ENCODE measurements around the gene PPM1L.

Gene PPM1L

DNA sequence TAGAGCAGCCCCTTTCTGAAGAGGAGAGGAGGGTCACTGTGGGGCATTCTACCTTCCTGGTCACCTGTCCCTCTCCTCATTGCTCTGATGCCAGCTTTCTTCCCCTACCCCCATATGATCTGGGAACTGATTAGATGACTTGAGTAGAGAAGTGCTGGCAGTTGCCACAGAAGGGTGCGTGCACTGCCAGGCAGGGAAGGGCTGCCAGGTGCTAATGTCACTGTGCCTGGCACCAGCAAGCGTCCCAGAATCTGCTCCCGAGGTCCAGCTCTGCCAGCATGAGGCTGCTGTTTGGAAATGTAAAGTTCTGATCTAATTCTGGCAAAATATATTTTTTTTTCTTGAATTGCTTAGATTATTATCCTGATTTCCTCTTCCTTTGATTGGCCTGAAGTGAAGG lies 52.8 kb downstream of the PPM1L start:
- DNase-seq (ENCODE audit: low spot score): peak; percentile 85

DNA sequence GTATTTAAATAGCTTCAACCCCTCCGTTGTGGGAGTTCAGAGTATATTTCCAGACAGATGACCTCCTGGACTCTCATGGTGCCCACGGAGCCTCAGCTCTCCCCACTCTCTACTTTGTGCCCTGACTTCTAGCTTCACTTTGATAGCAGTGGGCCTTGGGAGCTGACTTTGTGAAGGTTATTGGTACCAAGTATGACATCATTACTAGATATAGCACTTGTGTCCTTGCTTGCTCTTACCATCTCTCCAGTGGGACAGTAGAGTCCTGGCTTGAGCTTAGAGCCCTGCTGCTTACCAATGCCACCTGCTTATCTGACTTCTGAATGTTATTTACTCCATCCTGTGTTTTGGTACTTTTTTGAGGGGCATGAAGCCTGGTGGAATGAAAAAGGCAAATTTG lies 53.4 kb downstream of the PPM1L start:
- DNase-seq (ENCODE audit: low spot score): no peak

DNA sequence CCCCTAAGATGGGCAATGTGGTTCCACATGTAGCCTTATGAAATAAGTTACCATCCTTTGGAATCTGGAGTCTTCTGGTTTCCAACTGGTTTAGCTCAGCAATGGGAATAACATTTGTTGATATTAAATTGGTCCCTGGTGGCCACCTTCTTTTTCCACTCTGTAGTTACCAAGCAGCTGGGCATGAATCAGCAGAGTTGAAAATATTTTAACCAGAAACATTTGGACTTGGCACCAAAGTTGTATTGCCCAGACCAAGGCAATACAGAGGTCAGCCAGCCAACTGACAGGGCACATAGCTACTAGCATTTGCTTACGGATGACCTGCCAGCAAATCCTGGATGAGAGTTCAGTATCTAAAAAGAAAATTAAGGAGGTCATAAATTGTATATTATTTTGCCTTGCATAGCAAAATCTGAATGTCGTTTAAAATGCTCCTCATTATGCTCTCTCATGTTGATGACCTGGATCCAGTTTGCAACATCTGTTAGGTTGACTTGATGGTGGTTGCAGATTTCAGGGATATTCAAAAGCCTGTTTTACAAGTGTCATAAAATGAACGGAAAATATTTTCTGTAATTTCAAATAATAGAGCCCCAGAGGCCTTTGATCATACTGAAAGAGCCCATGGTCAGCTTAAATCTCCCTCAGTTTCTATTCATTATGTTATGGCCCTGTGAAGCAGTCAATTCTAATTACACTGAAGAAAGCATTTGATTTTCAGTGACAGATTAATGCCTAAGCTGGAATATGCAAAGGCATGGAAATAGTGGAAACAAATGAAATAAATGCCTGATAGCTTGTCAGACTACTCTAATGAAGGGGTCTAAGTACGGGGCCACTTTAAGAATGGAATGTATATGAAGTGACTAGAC lies 54.6 kb downstream of the PPM1L start:
- DNase-seq (ENCODE audit: low spot score): no peak

GRCh38 chr3:160811237-160811548 lies 55.2 kb downstream of the PPM1L start:
- DNase-seq (ENCODE audit: low spot score): no peak

GRCh38 chr3:160812304-160812703 lies 56.3 kb downstream of the PPM1L start:
- DNase-seq (ENCODE audit: low spot score): no peak

DNA sequence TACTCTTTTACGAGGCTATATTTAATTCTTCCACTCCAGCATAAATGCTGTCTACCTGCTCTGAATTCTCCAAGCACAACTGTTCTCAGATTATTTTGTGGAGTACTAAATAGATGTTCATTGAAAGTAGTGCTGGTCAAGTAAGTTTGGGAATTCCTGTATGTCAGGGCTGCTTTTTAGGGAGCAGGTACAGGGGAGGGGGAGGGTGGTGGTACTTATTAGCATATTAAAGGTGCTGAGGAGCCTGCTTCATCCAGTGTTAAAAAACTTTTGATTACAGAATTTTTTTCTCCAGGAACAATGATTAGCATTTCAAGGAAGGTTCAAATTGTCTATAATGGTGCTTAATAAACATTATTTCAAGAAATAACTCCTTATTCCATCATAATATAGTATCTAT lies 59.2 kb downstream of the PPM1L start:
- DNase-seq (ENCODE audit: low spot score): no peak

DNA sequence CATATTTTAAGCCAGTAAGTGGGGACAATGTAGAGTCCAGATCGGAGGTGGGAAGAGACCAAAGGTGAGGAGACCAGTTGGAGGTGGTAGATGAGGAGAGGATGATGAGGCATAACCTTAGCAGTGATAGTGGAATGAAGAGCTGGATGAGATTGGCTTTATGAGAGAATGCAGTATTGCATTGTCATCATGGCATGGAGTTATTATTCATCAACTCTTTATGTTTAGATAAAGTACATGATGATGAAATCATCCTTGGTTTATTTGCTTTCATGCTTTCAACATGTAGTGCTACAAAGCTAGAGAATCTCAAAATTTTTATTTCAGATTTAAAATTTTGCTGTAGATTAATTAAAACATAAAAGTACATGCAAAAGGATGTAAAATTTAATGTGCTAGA lies 64.0 kb downstream of the PPM1L start:
- no peak for DNase-seq (ENCODE audit: low spot score)

DNA sequence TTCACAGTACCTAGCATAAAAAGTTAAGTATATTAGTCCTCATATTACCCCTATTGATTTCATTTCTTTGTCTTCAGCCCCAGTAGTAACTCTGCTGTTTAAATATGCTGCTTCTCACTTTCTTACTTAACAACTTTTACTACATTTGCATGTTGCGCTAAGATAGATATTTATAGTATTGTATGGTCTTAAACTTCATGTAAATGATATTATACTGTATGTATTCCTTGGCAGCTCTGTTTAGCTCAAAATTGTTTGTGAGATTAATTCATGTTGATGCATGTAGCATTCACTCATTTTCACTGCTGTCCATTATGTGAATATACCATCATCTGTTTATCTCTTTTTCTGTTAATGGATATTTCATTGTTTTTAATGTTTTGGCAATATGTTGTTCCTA lies 64.4 kb downstream of the PPM1L start:
- DNase-seq (ENCODE audit: low spot score): no peak

- no peak for DNase-seq (ENCODE audit: low spot score)
These were observed 66.9 kb downstream of the PPM1L start for GRCh38 chr3:160822936-160823335.

- DNase-seq (ENCODE audit: low spot score): no peak
These were observed 69.3 kb downstream of the PPM1L start for GRCh38 chr3:160825311-160825800.

DNA sequence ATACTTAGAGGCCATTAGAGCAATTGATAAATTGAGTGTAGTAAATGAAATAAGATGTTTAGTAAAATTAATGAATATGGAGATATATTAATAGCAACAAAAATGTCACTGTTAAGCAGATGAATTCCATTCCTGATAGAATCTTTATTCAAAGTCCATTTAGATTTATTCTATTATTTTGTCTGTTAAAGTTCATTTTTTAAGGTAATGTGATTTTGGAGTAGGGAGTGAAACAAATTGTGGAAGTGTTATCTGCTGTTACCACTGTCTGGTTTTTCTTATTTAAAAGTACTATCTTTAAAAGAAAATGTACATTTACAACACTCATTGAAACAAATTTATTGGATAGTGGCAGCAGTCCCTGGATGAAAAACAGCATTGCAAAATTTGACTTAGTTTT lies 70.4 kb downstream of the PPM1L start:
- no peak for DNase-seq (ENCODE audit: low spot score)

GRCh38 chr3:160826991-160827390 lies 71.0 kb downstream of the PPM1L start:
- no peak for DNase-seq (ENCODE audit: low spot score)

DNA sequence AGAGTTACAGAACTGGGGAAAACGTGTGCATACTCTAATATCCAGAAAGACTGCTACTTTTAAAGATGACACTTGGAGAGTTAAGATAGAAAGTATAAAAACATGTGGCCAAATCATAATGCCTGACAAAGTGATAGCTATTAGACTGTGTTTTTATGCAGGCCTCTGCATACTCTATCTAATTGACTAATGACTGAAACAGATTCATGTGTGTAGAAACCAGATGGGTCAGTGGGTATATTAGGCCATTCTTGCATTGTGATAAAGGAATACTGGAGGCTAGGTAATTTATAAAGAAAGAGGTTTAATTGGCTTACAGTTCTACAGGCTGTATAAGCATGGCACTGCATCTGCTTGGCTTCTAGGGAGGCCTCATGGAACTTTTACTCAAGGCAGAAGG lies 71.5 kb downstream of the PPM1L start:
- no peak for DNase-seq (ENCODE audit: low spot score)

GRCh38 chr3:160828880-160829279 lies 72.8 kb downstream of the PPM1L start:
- no peak for DNase-seq (ENCODE audit: low spot score)

GRCh38 chr3:160829486-160830009 lies 73.5 kb downstream of the PPM1L start:
- peak; percentile 53 for DNase-seq (ENCODE audit: low spot score)

DNA sequence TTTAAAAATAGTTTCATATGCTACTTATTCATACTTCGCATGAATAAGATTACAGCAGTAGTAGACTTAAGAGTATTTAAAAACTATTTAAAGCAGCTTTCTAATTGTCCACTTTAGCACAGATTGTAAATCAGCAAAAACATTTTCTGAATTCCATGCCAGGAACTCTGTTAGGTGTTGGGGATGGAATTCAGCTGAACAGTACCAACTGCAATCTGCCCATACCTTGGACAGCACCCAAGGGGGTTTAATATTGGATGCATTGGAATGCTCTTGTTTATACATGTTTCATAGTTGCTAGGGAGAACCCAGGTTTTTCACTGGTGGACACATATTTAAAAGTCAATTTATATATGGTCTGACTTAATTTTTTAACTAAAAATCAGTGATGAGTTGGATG lies 74.8 kb downstream of the PPM1L start:
- no peak for DNase-seq (ENCODE audit: low spot score)

DNA sequence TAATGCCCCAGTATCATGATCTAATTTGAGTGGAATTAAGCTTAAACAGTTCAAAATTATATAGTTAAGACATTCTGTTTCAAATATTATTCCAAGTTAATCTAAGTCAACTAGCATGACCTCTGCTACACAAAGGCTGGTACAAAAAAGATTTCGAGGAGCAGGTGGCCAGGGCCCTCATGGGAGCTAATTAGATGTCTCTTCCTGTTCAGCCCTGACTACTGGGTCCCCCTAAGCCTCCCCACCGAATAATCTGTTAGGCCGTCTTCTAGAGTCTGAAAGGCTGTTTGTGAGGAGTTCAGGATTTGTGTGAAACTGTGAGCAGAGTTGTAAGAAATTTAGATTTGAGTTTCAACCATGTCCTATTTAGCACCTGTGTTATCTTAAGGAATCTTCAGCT lies 75.4 kb downstream of the PPM1L start:
- DNase-seq (ENCODE audit: low spot score): no peak

DNA sequence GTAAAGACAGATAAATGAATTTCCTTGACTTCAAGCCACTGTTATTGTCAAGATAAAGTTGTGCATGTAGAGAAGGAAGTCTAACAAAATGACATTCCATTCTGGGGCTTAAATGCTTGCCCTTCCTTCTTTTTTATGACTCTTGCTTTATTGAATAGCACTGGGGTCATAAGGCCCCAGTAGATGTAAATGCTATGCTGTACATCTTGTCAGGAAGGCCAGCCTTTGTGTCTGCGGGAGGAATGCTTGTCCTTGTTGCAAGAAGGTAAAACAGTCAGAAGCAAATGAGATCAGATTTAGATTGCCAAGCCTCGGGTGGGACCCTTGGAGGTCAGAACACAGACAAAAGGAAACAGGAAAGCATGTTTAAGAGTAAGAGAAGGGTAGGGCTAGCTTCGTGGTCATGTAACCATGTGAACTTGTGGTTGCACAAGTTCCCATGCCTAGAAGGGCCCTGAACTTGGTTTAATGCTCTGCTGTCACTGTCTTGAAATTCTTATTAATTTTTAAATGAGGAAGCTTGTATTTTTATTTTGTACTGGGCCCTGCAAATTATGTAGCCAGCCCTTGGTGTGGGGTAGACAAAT lies 81.5 kb downstream of the PPM1L start:
- DNase-seq (ENCODE audit: low spot score): no peak

DNA sequence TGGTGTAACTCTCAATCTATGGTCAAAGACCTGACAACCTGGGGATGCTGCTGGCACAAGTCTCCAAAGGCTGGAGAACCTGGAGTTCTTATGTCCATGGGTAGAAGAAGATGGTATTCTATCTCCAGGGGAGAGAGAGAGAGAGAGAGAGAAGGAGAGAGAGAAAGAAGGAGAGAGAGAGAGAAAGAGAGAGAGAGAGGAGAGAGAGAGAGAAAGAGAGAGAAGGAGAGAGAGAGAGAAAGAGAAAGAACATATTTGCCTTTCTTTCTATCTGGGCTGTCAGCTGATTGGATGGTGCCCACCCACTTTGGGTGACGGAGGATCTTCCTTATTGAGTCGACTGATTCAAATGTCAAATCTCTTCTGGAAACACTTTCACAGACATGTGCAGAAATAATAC lies 84.6 kb downstream of the PPM1L start:
- DNase-seq (ENCODE audit: low spot score): no peak

- peak; percentile 20 for DNase-seq (ENCODE audit: low spot score)
These were observed 85.4 kb downstream of the PPM1L start for GRCh38 chr3:160841455-160841854.

DNA sequence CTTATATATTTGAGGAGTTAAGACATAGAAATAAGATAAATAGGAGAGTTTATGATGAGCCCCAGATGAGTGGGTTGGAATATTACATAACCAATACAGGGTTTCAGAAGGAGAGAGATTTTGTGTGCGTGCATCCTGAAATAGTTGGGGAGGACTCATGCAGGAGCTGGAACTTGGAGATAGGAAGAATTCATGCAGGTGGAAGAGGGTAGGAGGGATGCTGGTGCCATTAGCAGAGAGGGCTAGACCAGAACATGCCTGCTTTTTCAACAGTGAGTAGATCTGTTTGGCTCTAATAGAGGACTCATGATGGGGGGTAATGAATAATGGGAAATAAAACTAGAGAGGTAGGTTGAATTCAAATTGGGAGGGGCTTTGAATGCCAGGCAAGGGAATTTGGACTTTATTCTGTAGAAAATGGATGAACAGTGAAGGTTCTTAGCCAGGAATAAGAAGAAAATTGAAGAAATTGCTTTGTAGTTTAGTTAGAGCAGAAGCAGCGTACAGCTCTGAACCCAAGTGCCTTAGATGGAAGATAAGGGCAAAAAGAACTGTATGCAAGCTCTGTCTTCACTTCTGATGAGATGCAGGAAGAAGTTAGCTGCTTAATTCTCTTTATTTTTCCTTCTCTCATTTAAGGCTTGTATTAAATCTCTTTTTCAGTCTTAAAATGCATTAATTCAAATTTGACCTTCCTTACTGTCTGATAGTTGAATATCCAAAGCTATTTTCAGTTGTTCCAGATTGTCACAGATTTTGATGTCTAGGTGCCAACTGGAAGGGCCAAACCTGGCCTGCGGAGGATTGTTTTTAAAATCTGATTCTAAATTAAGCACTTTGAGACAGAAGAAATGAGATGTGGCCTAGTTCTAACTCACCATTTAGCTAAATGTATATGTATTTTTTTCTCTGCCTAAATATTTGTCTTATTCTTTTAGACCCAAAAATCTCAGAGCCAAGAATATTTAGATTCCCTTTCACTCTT lies 86.3 kb downstream of the PPM1L start:
- peak; percentile 91 for DNase-seq (ENCODE audit: low spot score)

DNA sequence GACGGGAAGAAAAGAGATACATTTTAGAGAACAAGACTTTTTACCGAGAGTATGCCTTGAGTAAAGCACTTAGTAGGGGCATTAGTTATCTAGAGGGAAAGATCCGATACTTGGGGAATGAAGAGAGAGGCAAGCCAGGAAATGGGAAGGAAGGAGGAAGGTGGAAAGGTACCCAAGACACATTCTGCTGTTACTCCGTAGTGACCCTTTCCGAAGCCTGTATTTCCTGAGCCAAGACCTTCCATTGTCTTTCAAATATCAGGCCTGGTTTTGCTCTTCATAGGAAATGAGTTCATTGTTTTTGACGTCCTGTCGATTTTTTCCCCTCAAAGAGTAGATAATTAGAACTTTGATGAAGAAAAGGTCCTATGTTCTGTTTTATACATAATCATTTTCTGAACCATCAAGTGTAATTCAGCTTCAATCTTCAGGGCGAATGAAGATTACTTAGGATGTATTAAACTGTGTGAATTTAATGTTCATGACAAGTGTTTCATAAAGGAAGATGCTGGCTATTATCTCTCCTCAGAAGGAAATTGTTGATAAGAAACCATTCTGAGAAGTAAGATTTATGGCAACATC lies 95.7 kb downstream of the PPM1L start:
- DNase-seq (ENCODE audit: low spot score): no peak

Data from cerebellar cortex (tissue), 1 donor.